ENCODE data around the gene NRCAM.

DNA sequence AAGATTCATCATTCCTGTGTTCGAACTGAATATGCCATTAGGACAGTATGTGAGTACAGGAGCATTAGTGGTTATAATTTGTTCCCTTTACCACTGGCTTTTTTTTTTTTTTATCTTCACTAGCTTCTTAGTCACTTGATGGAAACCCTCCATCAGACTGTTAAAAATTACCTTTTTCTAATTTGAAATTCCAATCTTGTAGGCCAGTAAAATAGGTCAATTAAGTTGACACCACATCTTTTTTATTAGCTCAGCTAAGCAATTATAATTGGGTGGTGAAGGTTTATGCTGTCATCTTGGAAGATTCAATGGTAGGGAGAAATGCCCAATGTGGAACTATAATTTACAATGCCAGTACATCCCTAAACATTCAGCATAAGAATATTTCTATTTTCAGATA, 6.1 kb downstream of the NRCAM start:
- TF ChIP-seq, protein P1, sequence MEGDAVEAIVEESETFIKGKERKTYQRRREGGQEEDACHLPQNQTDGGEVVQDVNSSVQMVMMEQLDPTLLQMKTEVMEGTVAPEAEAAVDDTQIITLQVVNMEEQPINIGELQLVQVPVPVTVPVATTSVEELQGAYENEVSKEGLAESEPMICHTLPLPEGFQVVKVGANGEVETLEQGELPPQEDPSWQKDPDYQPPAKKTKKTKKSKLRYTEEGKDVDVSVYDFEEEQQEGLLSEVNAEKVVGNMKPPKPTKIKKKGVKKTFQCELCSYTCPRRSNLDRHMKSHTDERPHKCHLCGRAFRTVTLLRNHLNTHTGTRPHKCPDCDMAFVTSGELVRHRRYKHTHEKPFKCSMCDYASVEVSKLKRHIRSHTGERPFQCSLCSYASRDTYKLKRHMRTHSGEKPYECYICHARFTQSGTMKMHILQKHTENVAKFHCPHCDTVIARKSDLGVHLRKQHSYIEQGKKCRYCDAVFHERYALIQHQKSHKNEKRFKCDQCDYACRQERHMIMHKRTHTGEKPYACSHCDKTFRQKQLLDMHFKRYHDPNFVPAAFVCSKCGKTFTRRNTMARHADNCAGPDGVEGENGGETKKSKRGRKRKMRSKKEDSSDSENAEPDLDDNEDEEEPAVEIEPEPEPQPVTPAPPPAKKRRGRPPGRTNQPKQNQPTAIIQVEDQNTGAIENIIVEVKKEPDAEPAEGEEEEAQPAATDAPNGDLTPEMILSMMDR (IDR thresholded peaks at IDR 0.05; ENCODE audit: low read depth, low read length), result no peak
- no peak for TF ChIP-seq EZH2phosphoT487 (IDR thresholded peaks at IDR 0.05; ENCODE audit: low read depth)

All from OCI-LY3 (cell line).